Activated naive CD8-positive, alpha-beta T cell (primary cell): Measurements from ENCODE around the gene PPP1R37.

Experiments
- H3K27ac Mint-ChIP-seq: one replicate; pipeline ENCODE4 v1.8.0; 2021; ENCODE audit warnings: mixed read lengths
- H3K27me3 Mint-ChIP-seq: one replicate; pipeline ENCODE4 v1.8.0; 2021; ENCODE audit warnings: mixed read lengths
- H3K36me3 Mint-ChIP-seq: one replicate; pipeline ENCODE4 v1.8.0; 2021; ENCODE audit warnings: mixed read lengths
- H3K4me1 Mint-ChIP-seq: one replicate; pipeline ENCODE4 v1.8.0; 2021; ENCODE audit warnings: low read depth, mixed read lengths
- H3K4me3 Mint-ChIP-seq: one replicate; pipeline ENCODE4 v1.8.0; 2021; ENCODE audit warnings: mild to moderate bottlenecking, mixed read lengths
- H3K9me3 Mint-ChIP-seq: one replicate; pipeline ENCODE4 v1.8.0; 2021; ENCODE audit warnings: low read depth, mixed read lengths

The PPP1R37 gene

GRCh38 chr19:45063851-45064801 is 28.9 kb upstream of the PPP1R37 start:
- Mint-ChIP-seq H3K27me3 (no peaks in the 10 kb centered on the region), H3K9me3 (no peaks in the 10 kb centered on the region), H3K4me1 (peaks cover 2% of the 10 kb centered on the region), H3K27ac (no peak overlapping the region), H3K4me3 (no peak overlapping the region), H3K36me3 (peaks cover 2% of the 10 kb centered on the region)

DNA sequence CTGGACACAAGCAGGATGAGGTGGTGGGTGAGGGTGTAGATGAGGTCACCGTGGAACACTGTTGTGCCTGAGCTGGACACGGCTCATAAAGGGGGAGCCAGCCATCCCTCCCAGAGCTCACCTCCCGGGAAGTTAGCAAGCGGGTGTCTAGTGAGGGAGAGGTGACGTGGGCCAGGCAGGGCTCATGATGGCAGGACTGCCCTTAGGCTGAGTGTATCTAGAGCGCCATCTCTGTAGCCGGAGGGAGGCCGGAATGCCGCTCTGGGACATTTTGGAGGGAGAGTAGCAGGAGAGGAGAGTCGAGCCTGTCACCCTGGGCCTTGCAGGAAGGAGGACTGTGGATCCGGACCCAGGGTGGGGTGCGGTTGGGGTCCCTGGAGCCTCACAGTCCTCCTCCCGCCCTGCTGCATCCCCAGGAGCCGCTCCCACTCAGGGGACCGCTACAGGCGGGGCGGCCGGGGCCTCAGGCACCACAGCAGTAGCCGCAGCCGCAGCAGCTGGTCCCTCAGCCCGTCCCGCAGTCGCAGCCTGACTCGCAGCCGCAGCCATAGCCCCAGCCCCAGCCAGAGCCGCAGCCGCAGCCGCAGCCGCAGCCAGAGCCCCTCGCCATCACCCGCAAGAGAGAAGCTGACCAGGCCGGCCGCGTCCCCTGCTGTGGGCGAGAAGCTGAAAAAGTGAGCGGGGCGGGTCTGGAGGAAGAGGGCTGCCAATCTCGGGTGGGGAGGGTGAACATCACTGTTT is 25.9 kb upstream of the PPP1R37 start:
- Mint-ChIP-seq H3K4me1 (no peaks in the 10 kb centered on the region), H3K27ac (no peak overlapping the region), H3K36me3 (no peaks in the 10 kb centered on the region), H3K9me3 (no peaks in the 10 kb centered on the region), H3K4me3 (no peak overlapping the region), H3K27me3 (no peaks in the 10 kb centered on the region)

DNA sequence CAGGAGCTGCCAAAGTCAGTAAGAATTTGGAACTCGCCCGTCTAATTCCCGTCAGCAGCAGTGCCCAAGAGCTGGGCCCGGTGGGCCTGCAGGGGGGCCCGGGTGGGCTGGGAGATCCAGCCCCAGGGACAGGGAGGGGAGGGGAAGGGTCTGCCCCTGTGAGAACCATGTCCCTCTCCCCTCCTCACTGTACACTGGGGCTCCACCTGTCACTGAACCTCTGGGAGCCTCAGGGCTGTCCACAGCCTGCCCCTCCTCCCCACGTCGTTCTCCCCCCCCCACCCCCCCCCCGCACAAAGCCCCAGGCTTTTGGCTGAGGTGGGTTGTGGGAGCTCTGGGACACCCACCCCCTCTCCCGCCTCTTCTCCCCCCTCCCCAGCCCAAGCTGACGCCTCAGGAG is 24.9 kb upstream of the PPP1R37 start:
- H3K9me3 Mint-ChIP-seq, result no peaks in the 10 kb centered on the region
- H3K4me1 Mint-ChIP-seq, result no peaks in the 10 kb centered on the region
- H3K27me3 Mint-ChIP-seq, result no peaks in the 10 kb centered on the region
- H3K27ac Mint-ChIP-seq, result no peak overlapping the region
- no peak overlapping the region for H3K4me3 Mint-ChIP-seq
- H3K36me3 Mint-ChIP-seq, result no peaks in the 10 kb centered on the region

DNA sequence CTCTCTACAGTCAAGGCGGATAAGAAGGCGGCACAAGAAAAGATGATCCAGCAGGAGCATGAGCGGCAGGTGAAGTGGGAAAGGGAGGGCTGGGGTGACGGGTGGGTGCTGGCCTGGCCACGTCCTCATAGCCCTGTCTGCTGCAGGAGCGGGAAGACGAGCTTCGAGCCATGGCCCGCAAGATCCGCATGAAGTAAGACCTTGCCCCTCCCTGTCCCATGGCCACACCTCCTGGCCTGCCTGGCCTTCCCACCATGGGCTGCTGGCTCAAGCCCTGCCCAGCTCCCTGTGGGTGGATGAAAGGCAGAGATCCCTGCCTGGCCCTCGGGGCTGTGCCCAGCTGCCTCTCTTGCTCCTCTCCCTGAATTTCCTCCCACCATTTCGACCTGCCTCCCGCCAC is 23.9 kb upstream of the PPP1R37 start:
- Mint-ChIP-seq H3K9me3 (no peaks in the 10 kb centered on the region), H3K36me3 (no peaks in the 10 kb centered on the region), H3K4me1 (no peaks in the 10 kb centered on the region), H3K27ac (no peak overlapping the region), H3K4me3 (no peak overlapping the region), H3K27me3 (no peaks in the 10 kb centered on the region)

DNA sequence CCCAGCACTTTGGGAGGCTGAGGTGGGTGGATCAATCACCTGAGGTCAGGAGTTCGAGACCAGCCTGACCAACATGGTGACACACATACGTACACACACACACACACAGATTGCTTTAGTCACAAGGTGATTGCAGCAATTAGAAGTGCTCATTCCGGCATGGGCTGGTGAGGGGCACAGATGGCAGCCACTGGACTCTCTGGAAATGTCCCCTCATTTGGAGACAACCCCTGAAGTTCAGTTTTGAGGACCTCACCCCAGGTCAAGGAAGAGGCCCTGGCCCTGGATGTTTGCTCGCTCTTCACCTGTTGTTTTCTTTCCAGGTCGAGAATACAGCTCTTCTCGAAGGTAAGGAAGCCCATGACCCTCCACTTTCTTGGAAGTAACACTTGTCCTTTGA is 22.8 kb upstream of the PPP1R37 start:
- Mint-ChIP-seq H3K27ac (no peak overlapping the region), H3K4me3 (no peak overlapping the region), H3K36me3 (no peaks in the 10 kb centered on the region), H3K9me3 (no peaks in the 10 kb centered on the region), H3K27me3 (no peaks in the 10 kb centered on the region), H3K4me1 (peaks cover 5% of the 10 kb centered on the region)

DNA sequence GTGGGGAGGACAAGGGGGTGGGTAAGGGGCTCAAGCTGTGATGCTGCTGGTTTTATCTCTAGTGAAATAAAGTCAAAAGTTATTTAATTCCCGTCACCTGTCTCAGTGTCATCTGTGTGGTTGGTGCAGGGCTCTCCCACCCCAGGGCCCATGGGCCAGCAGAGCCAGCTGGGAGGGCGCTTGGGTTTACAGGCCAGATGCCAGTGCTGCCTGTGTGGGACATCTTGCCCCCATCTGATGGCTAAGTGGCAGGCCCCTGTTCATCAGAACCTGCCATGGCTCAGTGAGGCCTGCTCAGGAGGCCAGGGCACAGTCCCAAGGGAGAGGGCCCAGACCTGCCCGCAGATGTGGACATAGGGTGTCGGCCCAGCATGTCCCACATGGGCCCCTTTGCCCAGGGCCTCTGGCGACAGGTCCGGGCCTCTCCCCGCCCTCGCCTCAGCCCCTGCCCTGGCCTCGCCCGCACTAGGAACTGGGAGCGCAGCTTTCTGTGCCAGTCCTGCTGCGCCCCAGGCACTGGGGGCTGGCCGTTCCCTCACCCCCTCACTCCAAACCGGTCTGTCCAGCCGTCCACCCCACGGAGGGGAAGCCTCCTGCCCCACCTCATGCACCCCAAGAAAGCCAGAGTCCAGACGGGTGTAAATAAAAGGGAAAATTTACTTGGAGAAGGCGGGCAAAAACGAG is 22.0 kb upstream of the PPP1R37 start:
- H3K36me3 Mint-ChIP-seq, result no peaks in the 10 kb centered on the region
- peaks cover 5% of the 10 kb centered on the region for H3K4me1 Mint-ChIP-seq
- no peak overlapping the region for H3K4me3 Mint-ChIP-seq
- no peak overlapping the region for H3K27ac Mint-ChIP-seq
- no peaks in the 10 kb centered on the region for H3K9me3 Mint-ChIP-seq
- no peaks in the 10 kb centered on the region for H3K27me3 Mint-ChIP-seq

DNA sequence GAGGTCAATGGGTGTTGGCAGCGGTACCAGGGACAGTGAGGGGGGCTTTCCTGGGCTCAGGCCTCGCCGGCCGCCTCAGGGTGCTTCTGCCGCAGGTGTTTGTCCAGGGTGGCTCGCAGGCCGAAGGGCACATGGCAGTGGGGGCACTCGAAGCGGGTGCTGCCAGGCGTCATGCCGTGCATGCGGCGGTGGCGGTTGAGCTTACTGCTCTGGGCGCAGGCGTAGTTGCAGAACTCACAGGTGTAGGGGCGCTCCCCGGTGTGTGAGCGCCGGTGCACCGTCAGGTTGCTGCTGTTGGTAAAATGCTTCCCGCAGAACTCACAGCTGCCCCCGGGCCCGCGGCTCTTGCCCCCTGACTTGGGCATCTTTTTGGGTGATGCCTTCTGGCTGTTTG is 21.4 kb upstream of the PPP1R37 start:
- Mint-ChIP-seq H3K9me3 (no peaks in the 10 kb centered on the region), H3K27me3 (no peaks in the 10 kb centered on the region), H3K4me3 (no peak overlapping the region), H3K27ac (no peak overlapping the region), H3K36me3 (no peaks in the 10 kb centered on the region), H3K4me1 (peaks cover 7% of the 10 kb centered on the region)

DNA sequence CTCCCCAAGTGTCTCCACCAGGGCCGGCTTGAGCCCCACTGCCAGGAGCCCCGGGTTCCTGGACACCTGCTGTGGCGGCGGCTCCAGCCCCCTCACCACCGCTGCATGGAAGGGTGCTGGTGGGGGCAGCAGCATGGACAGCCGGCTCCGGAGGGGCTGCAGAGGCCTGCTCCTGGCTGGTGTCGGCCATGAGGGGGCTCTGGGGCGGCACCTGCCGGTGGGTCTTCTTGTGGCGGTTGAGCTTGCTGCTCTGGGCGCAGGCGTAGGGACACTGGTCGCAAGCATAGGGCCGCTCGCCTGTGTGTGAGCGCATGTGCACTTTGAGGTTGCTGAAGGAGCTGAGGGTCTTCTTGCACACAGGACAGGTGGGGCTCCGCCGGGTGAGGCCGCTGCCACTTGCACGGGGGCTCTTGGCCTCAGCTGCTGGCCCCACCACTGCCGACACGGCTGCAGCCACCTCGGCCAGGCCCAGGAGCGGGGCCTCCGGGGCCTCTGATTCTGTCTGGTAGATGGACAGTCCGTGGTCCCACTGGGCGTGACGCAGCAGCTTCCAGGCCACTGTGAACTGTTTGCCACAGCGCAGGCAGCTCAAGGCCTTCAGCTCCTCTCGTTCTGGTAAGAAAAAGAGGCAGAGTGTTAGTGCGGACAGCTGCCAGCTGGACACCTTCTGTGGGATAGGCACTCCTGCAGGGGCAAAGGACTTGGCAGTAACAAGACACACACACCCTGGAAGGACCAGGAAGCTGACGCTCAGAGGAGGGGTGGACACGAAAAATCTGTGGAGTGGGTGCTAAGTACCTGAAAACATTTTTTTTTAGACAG is 20.8 kb upstream of the PPP1R37 start:
- Mint-ChIP-seq H3K4me3 (no peak overlapping the region), H3K4me1 (peaks cover 13% of the 10 kb centered on the region), H3K9me3 (no peaks in the 10 kb centered on the region), H3K36me3 (no peaks in the 10 kb centered on the region), H3K27ac (no peak overlapping the region), H3K27me3 (no peaks in the 10 kb centered on the region)

- Mint-ChIP-seq H3K4me3 (peak overlapping the region; percentile 73), H3K27me3 (no peaks in the 10 kb centered on the region), H3K36me3 (no peaks in the 10 kb centered on the region), H3K9me3 (no peaks in the 10 kb centered on the region), H3K4me1 (peaks cover 26% of the 10 kb centered on the region), H3K27ac (peak overlapping the region; percentile 28)
Measured at GRCh38 chr19:45074744-45075300, 18.2 kb upstream of the PPP1R37 start.

DNA sequence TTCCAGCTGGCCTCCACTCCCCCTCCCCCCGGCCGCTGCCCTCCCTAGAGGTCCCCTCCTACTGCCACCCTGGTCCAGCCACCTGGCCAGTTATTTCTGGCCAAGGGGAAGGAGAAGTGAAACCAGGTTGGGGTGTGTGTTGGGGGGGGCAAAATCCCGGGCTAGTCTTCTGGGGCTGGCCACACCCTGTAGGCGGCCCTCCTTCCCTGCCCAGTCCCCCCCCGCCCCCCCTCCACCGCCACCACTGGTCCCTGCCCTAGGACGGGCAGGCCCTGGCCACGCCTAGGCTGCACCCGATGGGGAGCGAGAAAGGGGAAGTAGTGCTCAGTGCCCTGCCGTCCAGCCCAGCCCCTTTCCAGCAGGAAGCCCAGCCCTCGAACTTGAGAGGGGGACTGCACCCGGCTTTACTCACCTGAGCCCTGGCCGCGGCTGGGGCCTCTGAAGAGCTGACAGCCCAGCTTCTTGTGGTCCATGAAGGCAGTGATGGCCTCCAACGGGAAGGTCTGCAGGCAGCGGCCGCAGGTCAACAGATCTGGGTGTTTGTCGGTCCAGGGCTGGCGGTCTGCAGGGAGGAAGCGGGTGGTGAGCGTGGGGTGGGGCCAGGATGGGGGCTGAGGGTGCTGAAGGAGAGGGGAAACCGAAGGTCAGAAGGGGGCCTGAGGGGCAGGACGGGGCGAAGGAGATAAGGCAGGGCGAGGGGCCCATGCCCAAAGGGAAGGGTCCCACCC is 17.5 kb upstream of the PPP1R37 start:
- Mint-ChIP-seq H3K4me3 (peak overlapping the region; percentile 81), H3K27me3 (no peaks in the 10 kb centered on the region), H3K27ac (no peak overlapping the region), H3K4me1 (peaks cover 28% of the 10 kb centered on the region), H3K9me3 (no peaks in the 10 kb centered on the region), H3K36me3 (no peaks in the 10 kb centered on the region)

DNA sequence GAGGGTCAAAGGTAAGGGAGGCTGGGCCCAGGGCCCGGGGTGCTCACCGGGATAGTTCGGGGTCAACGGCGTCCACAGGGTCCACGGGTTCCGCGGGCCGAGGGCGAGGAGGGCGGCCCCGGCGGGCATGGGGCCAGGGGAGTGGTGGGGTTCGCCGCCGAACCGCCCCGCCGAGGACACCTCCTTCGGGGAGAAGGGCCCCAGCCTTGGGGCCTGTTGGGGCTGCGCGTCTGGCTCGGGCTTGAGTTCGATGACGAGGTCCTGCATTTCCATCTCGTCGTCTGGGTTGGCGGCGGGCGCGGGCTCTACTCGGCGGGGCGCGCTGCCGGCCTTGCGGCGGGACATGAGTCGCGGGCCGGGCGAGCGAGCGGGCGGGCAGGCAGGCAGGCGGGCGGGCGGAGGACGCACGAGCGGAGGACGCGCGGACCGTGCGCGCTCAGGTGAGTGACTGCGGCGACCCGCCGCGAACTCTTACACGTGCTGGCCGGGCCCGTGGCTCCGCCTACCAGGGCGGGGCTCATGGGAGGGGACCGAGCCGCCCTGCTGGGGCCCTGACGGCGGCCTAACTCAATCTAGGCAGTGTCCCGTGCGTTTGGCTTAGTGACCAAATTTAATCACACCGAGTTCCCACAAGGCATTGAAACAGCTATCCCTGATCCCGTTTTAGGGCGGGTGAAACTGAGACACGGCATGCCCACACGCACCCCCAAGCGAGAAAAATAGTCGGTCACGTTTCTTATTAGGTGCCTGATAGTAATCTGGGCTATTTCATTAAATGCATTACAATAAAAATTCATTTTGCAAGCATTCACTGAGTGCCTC is 16.7 kb upstream of the PPP1R37 start, which contains the start of gene ZNF296:
ZNF296 (minus strand) TSS at position 450 of the 822 bp plus-strand sequence; CDS start at position 345, 105 bp downstream.
- Mint-ChIP-seq H3K4me1 (peaks cover 30% of the 10 kb centered on the region), H3K36me3 (no peaks in the 10 kb centered on the region)

GRCh38 chr19:45076851-45077730 is 15.9 kb upstream of the PPP1R37 start:
- H3K9me3 Mint-ChIP-seq, result no peaks in the 10 kb centered on the region
- peak overlapping the region; percentile 81 for H3K4me3 Mint-ChIP-seq
- peak overlapping the region; percentile 1 for H3K27ac Mint-ChIP-seq
- peaks cover 3% of the 10 kb centered on the region for H3K36me3 Mint-ChIP-seq
- no peaks in the 10 kb centered on the region for H3K27me3 Mint-ChIP-seq
- peaks cover 37% of the 10 kb centered on the region for H3K4me1 Mint-ChIP-seq

More for the DNA sequence above, 16.7 kb upstream of the PPP1R37 start, which contains the start of gene ZNF296:
- peak within 1 kb of the TSS; percentile 81 for H3K4me3 Mint-ChIP-seq
- peak within 1 kb of the TSS; percentile 1 for H3K27ac Mint-ChIP-seq
- H3K9me3 Mint-ChIP-seq, result no peaks in the 10 kb centered on the region
- no peaks in the 10 kb centered on the region for H3K27me3 Mint-ChIP-seq
